ENCODE results near the gene GRIN2A. TPM values are rescaled to one million over a fixed set of nuclear protein-coding genes. Genes with fewer than 3 reads are reported as not detected.

GRIN2A gene
- polyA plus RNA-seq, 4 donors, result 0.13 to 0.27 (median 0.19) TPM; not detected in 1

GRCh38 chr16:9757687-9758086, 424.5 kb downstream of the GRIN2A start:
- 73 to 87% (median 85%) methylated on average over 4 of the region's 4 CpGs for WGBS, 3 donors
- Histone ChIP-seq H3K4me3 (ENCODE audit: low read depth in 1 of 3, low read length in 3 of 3) (no peak overlapping the region), H3K36me3 (ENCODE audit: control insufficient read depth in 3 of 3, insufficient read depth in 2 of 3, low read depth in 1 of 3, low read length in 3 of 3) (no peaks in the 10 kb centered on the region), H3K4me1 (ENCODE audit: control insufficient read depth in 3 of 3, insufficient read depth in 2 of 3, low read depth in 1 of 3, low read length in 2 of 3) (no peaks in the 10 kb centered on the region), H3K9me3 (ENCODE audit: control insufficient read depth in 2 of 2, insufficient read depth in 1 of 2, low read depth in 1 of 2, low read length in 1 of 2) (no peaks in the 10 kb centered on the region), H3K27ac (ENCODE audit: low read depth in 1 of 3, low read length in 2 of 3) (no peak overlapping the region), H3K27me3 (ENCODE audit: control insufficient read depth in 3 of 3, insufficient read depth in 3 of 3, low read length in 3 of 3) (no peaks in the 10 kb centered on the region)
- FAIRE-seq, result no peak
- no peak for DNase-seq

GRCh38 chr16:9756434-9756833, 425.8 kb downstream of the GRIN2A start:
- Histone ChIP-seq H3K27me3 (ENCODE audit: control insufficient read depth in 3 of 3, insufficient read depth in 3 of 3, low read length in 3 of 3) (no peaks in the 10 kb centered on the region), H3K9me3 (ENCODE audit: control insufficient read depth in 2 of 2, insufficient read depth in 1 of 2, low read depth in 1 of 2, low read length in 1 of 2) (no peaks in the 10 kb centered on the region), H3K36me3 (ENCODE audit: control insufficient read depth in 3 of 3, insufficient read depth in 2 of 3, low read depth in 1 of 3, low read length in 3 of 3) (no peaks in the 10 kb centered on the region), H3K4me3 (ENCODE audit: low read depth in 1 of 3, low read length in 3 of 3) (no peak overlapping the region), H3K4me1 (ENCODE audit: control insufficient read depth in 3 of 3, insufficient read depth in 2 of 3, low read depth in 1 of 3, low read length in 2 of 3) (no peaks in the 10 kb centered on the region), H3K27ac (ENCODE audit: low read depth in 1 of 3, low read length in 2 of 3) (no peak overlapping the region)
- FAIRE-seq (no peak), DNase-seq (no peak)
- 88 to 93% (median 90%) methylated on average over 4 of the region's 4 CpGs for WGBS, 3 donors

GRCh38 chr16:9755081-9755480, 427.1 kb downstream of the GRIN2A start:
- Histone ChIP-seq H3K27ac (ENCODE audit: low read depth in 1 of 3, low read length in 2 of 3) (no peak overlapping the region), H3K9me3 (ENCODE audit: control insufficient read depth in 2 of 2, insufficient read depth in 1 of 2, low read depth in 1 of 2, low read length in 1 of 2) (no peaks in the 10 kb centered on the region), H3K4me1 (ENCODE audit: control insufficient read depth in 3 of 3, insufficient read depth in 2 of 3, low read depth in 1 of 3, low read length in 2 of 3) (no peaks in the 10 kb centered on the region), H3K36me3 (ENCODE audit: control insufficient read depth in 3 of 3, insufficient read depth in 2 of 3, low read depth in 1 of 3, low read length in 3 of 3) (no peaks in the 10 kb centered on the region), H3K27me3 (ENCODE audit: control insufficient read depth in 3 of 3, insufficient read depth in 3 of 3, low read length in 3 of 3) (no peaks in the 10 kb centered on the region), H3K4me3 (ENCODE audit: low read depth in 1 of 3, low read length in 3 of 3) (no peak overlapping the region)
- FAIRE-seq (no peak), DNase-seq (no peak)
- 48 to 73% (median 69%) methylated on average over 4 of the region's 4 CpGs for WGBS, 3 donors

GRCh38 chr16:9741776-9742175, 440.5 kb downstream of the GRIN2A start:
- no peak for DNase-seq
- no peak overlapping the region for H3K27ac ChIP-seq (ENCODE audit: low read depth in 1 of 3, low read length in 2 of 3)
- FAIRE-seq, result no peak
- no peaks in the 10 kb centered on the region for H3K36me3 ChIP-seq (ENCODE audit: control insufficient read depth in 3 of 3, insufficient read depth in 2 of 3, low read depth in 1 of 3, low read length in 3 of 3)
- H3K27me3 ChIP-seq (ENCODE audit: control insufficient read depth in 3 of 3, insufficient read depth in 3 of 3, low read length in 3 of 3), result no peaks in the 10 kb centered on the region
- H3K4me1 ChIP-seq (ENCODE audit: control insufficient read depth in 3 of 3, insufficient read depth in 2 of 3, low read depth in 1 of 3, low read length in 2 of 3), result no peaks in the 10 kb centered on the region
- no peak overlapping the region for H3K4me3 ChIP-seq (ENCODE audit: low read depth in 1 of 3, low read length in 3 of 3)
- H3K9me3 ChIP-seq (ENCODE audit: control insufficient read depth in 2 of 2, insufficient read depth in 1 of 2, low read depth in 1 of 2, low read length in 1 of 2), result no peaks in the 10 kb centered on the region

GRCh38 chr16:9739301-9739700, 442.9 kb downstream of the GRIN2A start:
- H3K27me3 ChIP-seq (ENCODE audit: control insufficient read depth in 3 of 3, insufficient read depth in 3 of 3, low read length in 3 of 3), result no peaks in the 10 kb centered on the region
- no peak for FAIRE-seq
- 80 to 87% (median 84%) methylated on average over 6 of the region's 6 CpGs for WGBS, 3 donors

GRCh38 chr16:9738690-9739089, 443.5 kb downstream of the GRIN2A start:
- 83 to 86% (median 86%) methylated on average over 6 of the region's 6 CpGs for WGBS, 3 donors
- no peak overlapping the region for H3K4me3 ChIP-seq (ENCODE audit: low read depth in 1 of 3, low read length in 3 of 3)
- H3K36me3 ChIP-seq (ENCODE audit: control insufficient read depth in 3 of 3, insufficient read depth in 2 of 3, low read depth in 1 of 3, low read length in 3 of 3), result no peaks in the 10 kb centered on the region
- H3K27me3 ChIP-seq (ENCODE audit: control insufficient read depth in 3 of 3, insufficient read depth in 3 of 3, low read length in 3 of 3), result no peaks in the 10 kb centered on the region
- FAIRE-seq (no peak), DNase-seq (no peak)
- H3K27ac ChIP-seq (ENCODE audit: low read depth in 1 of 3, low read length in 2 of 3), result no peak overlapping the region
- no peaks in the 10 kb centered on the region for H3K4me1 ChIP-seq (ENCODE audit: control insufficient read depth in 3 of 3, insufficient read depth in 2 of 3, low read depth in 1 of 3, low read length in 2 of 3)
- no peaks in the 10 kb centered on the region for H3K9me3 ChIP-seq (ENCODE audit: control insufficient read depth in 2 of 2, insufficient read depth in 1 of 2, low read depth in 1 of 2, low read length in 1 of 2)

More at GRCh38 chr16:9739301-9739700, 442.9 kb downstream of the GRIN2A start:
- Histone ChIP-seq H3K4me1 (ENCODE audit: control insufficient read depth in 3 of 3, insufficient read depth in 2 of 3, low read depth in 1 of 3, low read length in 2 of 3) (no peaks in the 10 kb centered on the region), H3K27ac (ENCODE audit: low read depth in 1 of 3, low read length in 2 of 3) (no peak overlapping the region), H3K9me3 (ENCODE audit: control insufficient read depth in 2 of 2, insufficient read depth in 1 of 2, low read depth in 1 of 2, low read length in 1 of 2) (no peaks in the 10 kb centered on the region), H3K36me3 (ENCODE audit: control insufficient read depth in 3 of 3, insufficient read depth in 2 of 3, low read depth in 1 of 3, low read length in 3 of 3) (no peaks in the 10 kb centered on the region), H3K4me3 (ENCODE audit: low read depth in 1 of 3, low read length in 3 of 3) (no peak overlapping the region)
- no peak for DNase-seq

GRCh38 chr16:9736547-9736946, 445.7 kb downstream of the GRIN2A start:
- DNase-seq (no peak), FAIRE-seq (no peak)
- H3K4me1 ChIP-seq (ENCODE audit: control insufficient read depth in 3 of 3, insufficient read depth in 2 of 3, low read depth in 1 of 3, low read length in 2 of 3), result no peaks in the 10 kb centered on the region
- no peak overlapping the region for H3K4me3 ChIP-seq (ENCODE audit: low read depth in 1 of 3, low read length in 3 of 3)
- no peaks in the 10 kb centered on the region for H3K27me3 ChIP-seq (ENCODE audit: control insufficient read depth in 3 of 3, insufficient read depth in 3 of 3, low read length in 3 of 3)
- no peaks in the 10 kb centered on the region for H3K9me3 ChIP-seq (ENCODE audit: control insufficient read depth in 2 of 2, insufficient read depth in 1 of 2, low read depth in 1 of 2, low read length in 1 of 2)
- no peak overlapping the region for H3K27ac ChIP-seq (ENCODE audit: low read depth in 1 of 3, low read length in 2 of 3)
- WGBS, 3 donors, result 79 to 84% (median 81%) methylated on average over 5 of the region's 5 CpGs
- no peaks in the 10 kb centered on the region for H3K36me3 ChIP-seq (ENCODE audit: control insufficient read depth in 3 of 3, insufficient read depth in 2 of 3, low read depth in 1 of 3, low read length in 3 of 3)

GRCh38 chr16:9723136-9723535, 459.1 kb downstream of the GRIN2A start:
- Histone ChIP-seq H3K27ac (ENCODE audit: low read depth in 1 of 3, low read length in 2 of 3) (no peak overlapping the region), H3K27me3 (ENCODE audit: control insufficient read depth in 3 of 3, insufficient read depth in 3 of 3, low read length in 3 of 3) (no peaks in the 10 kb centered on the region)
- no peak for FAIRE-seq

GRCh38 chr16:9713907-9714306, 468.3 kb downstream of the GRIN2A start:
- DNase-seq (no peak), FAIRE-seq (no peak)
- Histone ChIP-seq H3K36me3 (ENCODE audit: control insufficient read depth in 3 of 3, insufficient read depth in 2 of 3, low read depth in 1 of 3, low read length in 3 of 3) (no peaks in the 10 kb centered on the region), H3K27ac (ENCODE audit: low read depth in 1 of 3, low read length in 2 of 3) (no peak overlapping the region), H3K4me1 (ENCODE audit: control insufficient read depth in 3 of 3, insufficient read depth in 2 of 3, low read depth in 1 of 3, low read length in 2 of 3) (no peaks in the 10 kb centered on the region), H3K27me3 (ENCODE audit: control insufficient read depth in 3 of 3, insufficient read depth in 3 of 3, low read length in 3 of 3) (no peaks in the 10 kb centered on the region), H3K9me3 (ENCODE audit: control insufficient read depth in 2 of 2, insufficient read depth in 1 of 2, low read depth in 1 of 2, low read length in 1 of 2) (no peaks in the 10 kb centered on the region), H3K4me3 (ENCODE audit: low read depth in 1 of 3, low read length in 3 of 3) (no peak overlapping the region)
- 72 to 83% (median 73%) methylated on average over 6 of the region's 6 CpGs for WGBS, 3 donors

More at GRCh38 chr16:9723136-9723535, 459.1 kb downstream of the GRIN2A start:
- Histone ChIP-seq H3K9me3 (ENCODE audit: control insufficient read depth in 2 of 2, insufficient read depth in 1 of 2, low read depth in 1 of 2, low read length in 1 of 2) (no peaks in the 10 kb centered on the region), H3K4me3 (ENCODE audit: low read depth in 1 of 3, low read length in 3 of 3) (no peak overlapping the region), H3K4me1 (ENCODE audit: control insufficient read depth in 3 of 3, insufficient read depth in 2 of 3, low read depth in 1 of 3, low read length in 2 of 3) (no peaks in the 10 kb centered on the region), H3K36me3 (ENCODE audit: control insufficient read depth in 3 of 3, insufficient read depth in 2 of 3, low read depth in 1 of 3, low read length in 3 of 3) (no peaks in the 10 kb centered on the region)
- DNase-seq, result no peak
